ENCODE measurements around the gene KLF5.
"Not testable (repeated sequence)": the region's sequence is repeated elsewhere in the genome, so short reads cannot be mapped to it uniquely, and the experiment has no call there.

The KLF5 gene

DNA sequence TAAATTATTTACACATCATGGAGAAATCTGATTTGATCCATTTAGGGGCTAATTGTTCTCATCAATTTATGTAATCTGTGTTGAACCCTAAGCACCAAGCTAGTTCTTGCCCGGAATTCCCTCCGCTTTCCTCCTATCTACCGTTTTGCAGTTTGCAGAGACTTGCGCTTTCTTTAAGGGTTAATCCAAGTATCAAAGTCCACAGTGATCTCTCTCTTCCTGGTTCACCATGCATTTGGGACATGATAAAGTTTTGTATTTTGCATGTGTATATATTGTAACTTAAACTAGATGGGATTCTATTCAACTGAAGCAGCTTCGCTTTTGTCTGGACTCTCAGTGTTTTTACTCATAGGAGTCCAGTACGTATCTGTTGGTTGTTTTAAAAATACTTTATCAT is 13.8 kb upstream of the KLF5 start:
- ChIA-PET POLR2A (no interaction called here), CTCF (interaction anchor here (0.7 kb wide), 1 partner anchor 14 kb away, joined by 3 read pairs; the partner anchor contains the start of gene KLF5)
- no peak for DNase-seq (ENCODE audit: extremely low spot score)
- TF ChIP-seq CTCF (IDR thresholded peaks at IDR 0.05; ENCODE audit: control extremely low read depth, extremely low read depth, low read depth, missing control alignments): no peak

DNA sequence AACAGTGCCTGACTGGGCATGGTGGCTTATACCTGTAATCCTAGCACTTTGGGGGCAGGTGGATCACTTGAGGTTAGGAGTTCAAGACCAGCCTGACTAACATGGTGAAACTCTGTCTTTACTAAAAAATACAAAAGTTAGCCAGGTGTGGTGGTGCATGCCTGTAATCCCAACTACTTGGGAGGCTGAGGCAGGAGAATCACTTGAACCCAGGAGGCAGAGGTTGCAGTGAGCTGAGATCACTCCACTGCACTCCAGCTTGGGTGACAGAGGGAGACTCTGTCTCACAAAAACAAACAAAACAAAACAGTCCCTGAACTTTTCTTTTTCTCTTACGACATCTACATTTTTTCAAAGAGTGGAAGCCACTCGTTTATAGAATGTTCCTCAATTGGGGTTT is 10.2 kb upstream of the KLF5 start:
- CTCF ChIA-PET; POLR2A ChIA-PET; DNase-seq (ENCODE audit: extremely low spot score): not testable (repeated sequence)

DNA sequence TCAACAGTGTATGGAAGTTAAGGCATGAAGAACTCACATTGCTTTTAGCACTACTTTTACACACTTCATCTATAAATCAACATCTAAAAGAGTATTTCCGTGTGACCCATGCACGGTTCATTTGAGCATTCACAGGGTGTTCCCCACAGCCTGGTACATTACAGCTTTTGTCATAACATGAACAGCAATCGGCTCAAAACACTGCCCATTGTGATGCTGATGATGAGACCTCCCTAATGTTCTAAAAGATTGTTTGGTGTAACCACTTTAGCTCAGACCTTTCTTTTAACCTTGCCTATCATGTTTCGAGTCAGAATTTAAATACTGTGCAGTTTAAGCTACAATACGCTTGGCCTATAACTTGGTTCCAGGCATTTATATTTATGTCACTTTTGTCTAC is 4.1 kb upstream of the KLF5 start:
- CTCF ChIA-PET: interaction anchor here (1.0 kb wide), 1 partner anchor 153 kb away, joined by 3 read pairs; no protein-coding TSS in a partner anchor
- DNase-seq (ENCODE audit: extremely low spot score): no peak
- POLR2A ChIA-PET: no interaction called here
- TF ChIP-seq CTCF (IDR thresholded peaks at IDR 0.05; ENCODE audit: control extremely low read depth, extremely low read depth, low read depth, missing control alignments): no peak

DNA sequence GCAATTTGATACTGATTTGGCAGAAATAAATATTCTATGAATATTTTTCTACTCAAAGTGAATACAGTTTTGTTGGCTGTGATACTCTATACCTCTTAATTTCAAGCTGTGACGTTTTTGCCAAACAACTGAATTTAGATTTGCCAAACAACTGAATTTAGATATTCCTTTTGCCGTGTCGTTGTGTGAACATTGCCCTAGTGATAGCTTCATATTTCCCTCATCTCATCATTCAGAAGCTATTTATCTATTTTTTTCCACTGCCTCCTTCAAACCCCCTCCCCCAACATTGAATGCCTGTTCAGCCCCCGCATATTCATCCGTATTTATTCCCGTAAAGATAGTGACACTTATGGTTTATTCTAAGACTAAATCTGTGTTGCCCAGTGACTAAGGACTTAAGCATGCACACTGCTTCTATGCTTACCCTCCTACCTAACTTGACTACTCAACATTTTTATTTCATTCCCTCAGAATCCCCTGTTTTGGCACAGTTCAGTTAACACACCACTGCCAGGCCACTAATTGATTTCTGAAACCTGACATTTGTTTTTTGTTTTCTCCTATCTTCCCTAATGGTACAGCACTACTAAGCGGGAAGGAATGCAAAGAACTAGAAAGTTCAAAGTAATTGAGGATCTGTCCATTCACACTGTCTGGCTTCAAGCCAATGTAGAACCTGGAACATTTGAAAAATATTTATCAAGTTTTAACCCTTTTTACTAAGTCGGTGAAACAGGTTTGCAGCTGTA is 2.8 kb upstream of the KLF5 start:
- POLR2A ChIA-PET: no interaction called here
- TF ChIP-seq CTCF (IDR thresholded peaks at IDR 0.05; ENCODE audit: control extremely low read depth, extremely low read depth, low read depth, missing control alignments): no peak
- CTCF ChIA-PET: interaction anchor here (0.8 to 1.3 kb wide), 3 partner anchors 8 to 19 kb away, joined by 3 to 4 read pairs (median 3); no protein-coding TSS in a partner anchor
- no peak for DNase-seq (ENCODE audit: extremely low spot score)

- no peak for DNase-seq (ENCODE audit: extremely low spot score)
- ChIA-PET CTCF (interaction anchor here (0.8 to 1.3 kb wide), 3 partner anchors 8 to 19 kb away, joined by 3 to 4 read pairs (median 3); no protein-coding TSS in a partner anchor), POLR2A (no interaction called here)
- TF ChIP-seq CTCF (IDR thresholded peaks at IDR 0.05; ENCODE audit: control extremely low read depth, extremely low read depth, low read depth, missing control alignments): no peak
Observed at GRCh38 chr13:73056565-73056962, 2.2 kb upstream of the KLF5 start.

DNA sequence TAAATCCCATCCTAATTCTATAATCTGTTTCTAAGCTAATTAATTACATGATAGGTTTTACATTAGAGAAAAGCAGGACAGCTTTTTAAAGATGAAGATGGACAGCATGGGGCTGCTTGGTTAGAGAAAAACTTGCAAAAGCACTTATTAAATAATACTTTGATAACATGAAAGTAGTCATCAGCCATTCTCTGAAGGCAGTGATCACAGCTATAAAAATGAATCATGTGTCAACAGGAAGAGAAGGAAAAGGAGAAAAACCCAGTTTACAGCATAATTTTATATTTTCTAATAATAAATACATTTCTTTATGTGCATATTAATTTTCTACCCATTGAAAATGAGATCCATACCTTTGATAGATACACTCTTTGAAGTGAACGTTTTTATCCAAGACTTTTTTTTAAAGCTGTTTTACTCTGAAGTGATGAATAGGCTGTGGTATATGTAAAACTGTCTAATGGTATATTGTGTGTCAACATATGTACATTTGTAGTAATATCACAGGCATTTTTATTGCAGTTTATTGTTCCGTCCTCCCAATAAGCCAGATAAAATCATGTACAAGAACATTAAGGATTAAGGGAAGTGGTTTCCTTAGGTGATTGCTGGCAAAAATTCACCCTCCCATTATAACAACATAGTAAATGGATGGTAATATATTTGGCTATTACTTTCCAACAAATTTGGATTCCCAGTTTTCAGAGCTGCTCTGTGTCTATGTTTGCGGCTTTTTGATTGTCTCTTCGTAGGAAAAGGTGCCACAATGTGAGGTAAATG is 1.3 kb upstream of the KLF5 start:
- CTCF ChIA-PET: interaction anchor here (1.2 to 4.2 kb wide), 6 partner anchors 7 to 218 kb away, joined by 3 to 16 read pairs (median 5); no protein-coding TSS in a partner anchor
- POLR2A ChIA-PET: no interaction called here

More for the DNA sequence above, 1.3 kb upstream of the KLF5 start:
- no peak for DNase-seq (ENCODE audit: extremely low spot score)
- TF ChIP-seq CTCF (IDR thresholded peaks at IDR 0.05; ENCODE audit: control extremely low read depth, extremely low read depth, low read depth, missing control alignments): no peak

All from GM10248 (cell line).